ENCODE measurements around the gene CIT.
"Not testable (repeated sequence)": the region's sequence is repeated elsewhere in the genome, so short reads cannot be mapped to it uniquely, and the experiment has no call there.

CIT gene, protein sequence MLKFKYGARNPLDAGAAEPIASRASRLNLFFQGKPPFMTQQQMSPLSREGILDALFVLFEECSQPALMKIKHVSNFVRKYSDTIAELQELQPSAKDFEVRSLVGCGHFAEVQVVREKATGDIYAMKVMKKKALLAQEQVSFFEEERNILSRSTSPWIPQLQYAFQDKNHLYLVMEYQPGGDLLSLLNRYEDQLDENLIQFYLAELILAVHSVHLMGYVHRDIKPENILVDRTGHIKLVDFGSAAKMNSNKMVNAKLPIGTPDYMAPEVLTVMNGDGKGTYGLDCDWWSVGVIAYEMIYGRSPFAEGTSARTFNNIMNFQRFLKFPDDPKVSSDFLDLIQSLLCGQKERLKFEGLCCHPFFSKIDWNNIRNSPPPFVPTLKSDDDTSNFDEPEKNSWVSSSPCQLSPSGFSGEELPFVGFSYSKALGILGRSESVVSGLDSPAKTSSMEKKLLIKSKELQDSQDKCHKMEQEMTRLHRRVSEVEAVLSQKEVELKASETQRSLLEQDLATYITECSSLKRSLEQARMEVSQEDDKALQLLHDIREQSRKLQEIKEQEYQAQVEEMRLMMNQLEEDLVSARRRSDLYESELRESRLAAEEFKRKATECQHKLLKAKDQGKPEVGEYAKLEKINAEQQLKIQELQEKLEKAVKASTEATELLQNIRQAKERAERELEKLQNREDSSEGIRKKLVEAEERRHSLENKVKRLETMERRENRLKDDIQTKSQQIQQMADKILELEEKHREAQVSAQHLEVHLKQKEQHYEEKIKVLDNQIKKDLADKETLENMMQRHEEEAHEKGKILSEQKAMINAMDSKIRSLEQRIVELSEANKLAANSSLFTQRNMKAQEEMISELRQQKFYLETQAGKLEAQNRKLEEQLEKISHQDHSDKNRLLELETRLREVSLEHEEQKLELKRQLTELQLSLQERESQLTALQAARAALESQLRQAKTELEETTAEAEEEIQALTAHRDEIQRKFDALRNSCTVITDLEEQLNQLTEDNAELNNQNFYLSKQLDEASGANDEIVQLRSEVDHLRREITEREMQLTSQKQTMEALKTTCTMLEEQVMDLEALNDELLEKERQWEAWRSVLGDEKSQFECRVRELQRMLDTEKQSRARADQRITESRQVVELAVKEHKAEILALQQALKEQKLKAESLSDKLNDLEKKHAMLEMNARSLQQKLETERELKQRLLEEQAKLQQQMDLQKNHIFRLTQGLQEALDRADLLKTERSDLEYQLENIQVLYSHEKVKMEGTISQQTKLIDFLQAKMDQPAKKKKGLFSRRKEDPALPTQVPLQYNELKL (N-terminal part only)

DNA sequence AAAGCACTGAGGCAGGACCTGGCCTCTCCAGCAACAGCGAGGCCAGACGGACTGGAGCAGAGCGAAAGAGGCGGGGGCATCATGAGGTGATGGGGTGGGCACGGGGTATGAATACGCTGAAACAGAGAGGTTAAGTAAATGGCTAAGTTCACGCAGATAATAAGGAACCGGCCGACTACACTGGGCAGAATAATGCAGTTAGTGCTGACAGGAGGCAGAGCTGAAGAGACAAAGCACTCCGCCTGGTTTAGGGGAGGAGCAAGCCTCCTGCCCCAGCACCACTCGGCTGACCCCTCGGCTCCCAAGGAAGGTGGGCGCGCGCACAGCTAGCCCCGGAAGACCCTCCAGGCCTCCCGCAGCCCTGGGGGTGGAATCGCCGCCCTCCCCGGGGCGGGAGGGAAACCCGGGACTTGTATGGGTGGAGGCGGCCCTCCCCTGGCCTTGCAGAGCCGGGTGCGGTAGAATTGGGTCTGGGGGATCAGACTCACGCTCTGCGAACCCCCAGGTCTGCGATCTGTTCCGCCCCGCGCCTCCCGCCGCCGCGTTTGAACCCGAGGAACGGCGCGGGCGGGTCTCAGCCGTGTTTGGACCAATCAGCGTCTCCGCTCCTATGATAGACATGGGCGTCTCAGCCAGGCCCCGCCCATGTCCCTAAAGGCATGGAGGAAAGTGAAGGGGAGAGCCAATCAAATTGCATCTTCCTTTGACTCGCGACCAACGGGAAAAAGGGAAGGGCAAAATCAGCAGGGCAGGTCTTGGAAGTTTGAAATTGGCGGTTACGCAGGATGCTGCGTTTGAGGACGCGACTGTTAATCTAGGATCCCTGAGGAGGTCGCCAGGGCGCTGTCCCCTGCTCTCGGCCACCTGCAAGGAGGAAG is at the start of gene CIT:
Gene CIT (minus strand): TSS at position 560 of the 878 bp plus-strand sequence. CDS start 1,152 bp downstream, outside the sequence.
- peak; percentile 57 for DNase-seq

DNA sequence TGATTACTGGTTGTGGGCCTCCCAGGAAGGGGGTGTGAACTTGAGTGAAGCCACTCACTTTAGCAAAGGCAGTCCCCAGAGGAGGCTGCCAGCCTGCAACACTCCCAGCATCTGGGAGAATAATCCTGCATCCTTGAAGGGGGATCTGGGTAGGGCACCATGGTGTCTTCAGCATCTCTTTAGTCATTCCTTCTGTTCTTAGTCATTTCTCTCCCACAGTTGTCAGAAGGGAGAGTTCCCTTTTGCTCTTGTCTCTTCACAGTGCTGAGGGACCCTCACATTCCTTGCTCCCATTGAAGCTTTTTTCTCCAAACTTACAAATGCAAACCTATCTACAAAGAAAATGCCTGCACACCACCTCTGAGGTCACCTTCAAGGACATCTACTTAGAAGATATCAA is 48.1 kb upstream of the CIT start:
- DNase-seq: no peak

DNA sequence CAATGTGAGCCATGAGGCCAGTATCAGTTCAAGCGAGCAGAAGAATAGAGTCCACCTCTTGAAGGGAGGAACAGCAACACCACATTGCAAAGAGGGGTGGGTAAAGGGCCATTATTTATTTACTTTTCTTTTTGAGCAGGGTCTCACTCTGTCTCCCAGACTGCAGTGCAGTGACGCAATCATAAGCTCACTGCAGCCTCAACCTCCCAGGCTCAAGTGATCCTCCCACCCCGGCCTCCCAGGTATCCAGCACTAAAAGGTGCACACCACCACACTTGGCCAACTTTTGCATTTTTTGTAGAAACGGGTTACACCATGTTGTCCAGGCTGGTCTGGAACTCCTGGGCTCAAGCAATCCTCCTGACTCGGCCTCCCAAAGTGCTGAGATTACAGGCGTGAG is 42.9 kb upstream of the CIT start:
- DNase-seq: no peak

DNA sequence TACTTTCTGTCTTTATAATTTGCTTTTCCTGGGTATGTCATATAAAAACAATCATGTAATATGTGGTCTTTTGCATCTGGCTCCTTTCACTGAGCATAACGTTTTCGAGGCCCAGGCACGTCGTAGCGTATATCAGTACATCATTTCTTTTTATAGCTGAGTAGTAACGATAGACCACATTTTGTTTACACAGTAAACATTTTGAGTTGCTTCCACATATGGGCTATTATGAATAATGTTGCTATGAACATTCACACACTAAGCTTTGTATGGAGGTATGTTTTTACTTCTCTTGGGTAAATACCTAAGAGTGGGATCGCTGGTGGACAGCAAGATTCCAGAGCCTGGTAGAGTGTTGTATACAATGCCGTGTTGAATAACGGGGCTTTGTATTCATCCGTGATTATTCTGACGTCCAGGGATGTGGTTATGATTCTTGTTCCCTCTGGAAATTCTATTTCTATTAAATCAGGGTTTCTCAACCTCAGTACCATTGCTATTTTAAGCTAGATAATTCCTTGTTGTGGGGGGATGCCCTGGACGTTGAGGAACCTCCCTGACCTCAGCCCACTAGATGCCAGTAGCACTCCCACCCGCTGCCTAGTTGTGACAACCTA is 38.9 kb upstream of the CIT start:
- no peak for DNase-seq

DNA sequence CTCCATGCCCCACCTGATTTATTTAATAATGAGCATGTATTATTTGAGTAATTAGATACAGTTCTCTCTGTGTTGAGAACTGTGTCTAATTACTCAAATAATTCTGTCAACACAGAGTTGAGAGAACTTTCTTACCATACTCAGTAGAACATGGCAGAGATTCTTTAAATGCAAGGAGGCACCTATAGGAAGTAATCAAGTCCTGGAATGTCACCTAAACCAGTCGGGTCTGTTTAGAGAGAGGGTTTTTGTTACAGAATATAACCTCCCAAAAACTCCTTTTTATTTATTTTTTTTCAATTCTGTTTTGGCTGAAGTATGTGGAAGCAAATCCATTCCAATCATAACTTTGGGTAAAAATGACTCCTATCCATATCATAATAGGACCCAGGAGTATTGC is 37.5 kb upstream of the CIT start:
- no peak for DNase-seq

DNA sequence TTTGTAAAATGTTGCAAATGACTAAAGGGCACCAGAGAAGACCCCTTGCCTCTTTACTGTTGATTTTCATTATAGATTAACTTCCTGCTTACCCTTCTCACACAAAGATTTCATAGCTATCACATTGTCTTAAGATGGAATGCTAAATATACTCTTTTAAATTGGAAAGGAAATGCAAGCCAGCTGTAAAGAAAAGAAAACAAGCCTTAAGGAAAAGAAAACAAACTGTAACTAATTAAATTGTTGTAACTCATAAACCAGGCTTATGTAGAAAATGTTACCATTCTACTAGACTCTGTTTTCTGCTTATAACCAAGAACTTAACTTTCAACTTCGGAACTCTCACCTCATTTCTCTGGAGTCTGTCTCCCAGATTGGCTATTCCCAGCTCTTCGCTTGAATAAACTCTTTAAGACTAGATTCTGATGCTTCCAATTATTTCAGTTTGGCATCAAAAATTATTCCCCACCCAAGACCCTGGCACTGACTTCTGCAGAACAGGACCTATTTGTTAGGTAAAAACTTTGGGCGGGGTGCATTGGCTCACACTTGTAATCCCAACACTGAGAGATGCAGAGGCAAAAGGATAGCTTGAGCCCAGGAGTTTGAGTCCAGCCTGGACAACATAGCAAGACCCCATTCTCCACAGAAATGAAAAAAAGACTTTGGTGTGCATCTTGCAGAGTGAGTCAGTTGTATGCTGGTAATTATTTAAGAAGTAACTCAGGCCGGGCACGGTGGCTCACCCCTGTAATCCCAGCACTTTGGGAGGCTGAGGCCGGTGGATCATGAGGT is 36.6 kb upstream of the CIT start:
- DNase-seq: no peak

DNA sequence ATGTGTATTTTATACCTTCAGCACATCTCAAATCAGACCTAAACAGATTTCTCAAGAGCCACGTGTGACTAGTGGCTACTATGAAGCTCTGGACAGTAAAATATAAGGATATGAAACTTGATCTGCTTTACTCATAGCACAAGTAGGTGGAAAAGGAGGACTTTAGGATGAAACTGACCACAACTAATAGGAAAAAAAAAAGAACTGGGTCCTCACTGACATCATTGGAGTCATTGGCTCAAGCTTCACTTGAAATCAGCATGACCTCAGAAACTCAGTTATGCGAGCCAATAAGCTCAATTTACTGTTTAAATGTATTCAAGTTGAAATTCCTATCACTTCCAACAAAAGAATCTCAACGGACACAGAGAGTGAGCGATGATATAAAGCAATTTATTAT is 34.1 kb upstream of the CIT start:
- no peak for DNase-seq

DNA sequence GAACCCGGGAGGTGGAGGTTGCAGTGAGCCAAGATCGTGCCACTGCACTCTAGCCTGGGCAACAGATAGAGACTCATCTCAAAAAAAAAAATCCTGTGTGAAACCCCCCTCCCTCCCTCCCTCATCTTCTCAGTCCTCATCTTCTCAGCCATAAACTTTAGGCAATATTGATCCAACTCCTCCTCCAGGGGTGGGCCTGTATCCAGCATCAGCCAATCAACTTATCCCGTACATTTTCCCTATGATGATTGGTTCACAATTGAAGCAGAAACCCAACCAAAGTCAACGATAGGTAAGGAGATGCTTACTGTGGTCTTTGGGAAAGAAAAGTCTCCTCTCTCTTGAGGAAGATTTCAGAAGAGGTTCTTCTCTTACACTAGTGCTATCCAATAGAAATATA is 33.5 kb upstream of the CIT start:
- no peak for DNase-seq

DNA sequence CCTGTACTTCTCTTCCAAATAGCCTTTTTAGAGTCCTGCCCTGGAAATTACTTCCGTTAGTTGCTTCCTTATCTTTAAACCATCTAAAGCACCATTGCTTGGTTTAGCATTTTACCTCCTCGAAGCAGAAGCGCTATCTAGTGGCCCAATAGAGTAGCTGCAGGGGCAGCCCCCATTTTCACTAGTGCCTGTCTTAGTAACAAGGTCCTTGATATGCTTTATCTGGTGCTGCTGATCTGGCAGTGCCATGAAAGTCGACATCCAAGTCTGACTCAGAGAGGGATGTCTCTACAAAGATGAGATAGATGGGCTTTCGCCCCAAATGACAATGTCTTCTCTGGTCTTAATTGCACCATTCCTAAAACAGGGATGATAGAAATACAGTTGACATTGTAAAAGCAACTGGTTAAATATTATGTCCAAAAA is 25.0 kb upstream of the CIT start:
- DNase-seq: no peak

DNA sequence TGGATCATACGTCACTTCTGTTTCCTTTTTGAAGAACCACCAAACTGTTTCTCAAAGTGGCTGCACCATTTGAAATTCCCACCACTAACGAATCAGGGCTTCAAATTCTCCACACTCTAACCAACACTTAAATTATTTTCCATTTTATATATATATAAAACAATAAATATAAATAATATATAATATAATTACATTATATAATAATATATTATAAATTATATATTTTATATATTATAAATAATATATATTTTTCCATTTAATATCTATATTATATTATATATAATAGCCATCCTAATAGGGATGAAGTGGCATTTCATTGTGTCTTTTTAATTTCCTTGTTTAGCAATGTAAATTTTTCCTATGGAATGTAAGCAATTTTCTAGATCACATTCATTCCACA is 24.6 kb upstream of the CIT start:
- no peak for DNase-seq

DNA sequence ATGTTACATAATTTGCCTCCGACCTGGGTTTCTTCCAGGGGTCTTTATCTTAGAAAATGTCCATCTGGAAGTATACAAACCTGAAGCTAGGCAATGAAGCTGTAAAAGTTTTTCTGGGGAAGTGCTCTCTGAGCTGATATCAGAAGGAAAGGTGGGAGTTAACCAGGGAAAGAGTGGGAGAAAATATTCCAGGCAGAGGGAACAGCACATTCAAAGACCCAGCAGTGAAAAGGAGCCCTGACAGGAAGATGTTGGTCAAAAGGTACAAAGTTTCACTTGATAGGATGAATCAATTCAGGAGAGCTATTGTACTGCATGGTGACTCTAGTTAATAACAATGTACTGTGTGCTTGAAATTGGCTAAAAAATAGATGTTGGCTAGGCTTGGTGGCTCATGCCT is 17.8 kb upstream of the CIT start:
- DNase-seq: no peak

DNA sequence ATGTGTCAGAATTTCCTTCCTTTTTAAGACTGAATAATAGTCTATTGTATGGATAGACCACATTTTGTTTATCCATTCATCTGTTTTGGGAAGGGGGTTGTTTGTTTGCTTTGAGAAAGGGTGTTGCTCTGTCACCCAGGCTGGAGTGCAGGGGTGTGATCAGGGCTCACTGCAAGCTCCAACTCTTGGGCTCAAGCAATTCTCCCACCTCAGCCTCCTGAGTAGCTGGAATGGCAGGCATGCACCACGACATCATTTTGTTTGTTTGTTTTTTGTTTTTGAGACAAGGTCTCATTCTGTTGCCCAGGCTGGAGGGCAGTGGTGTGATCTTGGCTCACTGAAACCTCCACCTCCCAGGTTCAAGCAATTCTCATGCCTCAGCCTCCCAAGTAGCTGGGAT is 15.5 kb upstream of the CIT start:
- DNase-seq: not testable (repeated sequence)

DNA sequence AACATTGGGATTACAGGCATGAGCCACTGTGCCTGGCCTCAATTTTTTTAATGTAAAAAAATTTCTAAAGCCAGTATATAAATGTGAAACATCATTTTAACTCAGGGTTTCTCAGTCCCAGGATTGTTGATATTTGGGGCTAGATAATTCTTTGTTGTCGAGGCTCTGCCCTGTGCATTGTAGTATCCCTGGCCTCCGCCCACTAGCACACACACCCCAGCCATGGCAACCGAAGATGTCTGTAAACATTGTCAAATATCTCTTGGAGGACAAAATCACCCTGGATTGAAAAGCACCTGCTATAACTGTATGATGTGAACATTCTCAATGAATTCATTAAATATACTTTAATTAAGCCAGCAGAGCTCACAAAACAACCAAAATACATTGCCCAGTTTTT is 8.4 kb upstream of the CIT start:
- no peak for DNase-seq

DNA sequence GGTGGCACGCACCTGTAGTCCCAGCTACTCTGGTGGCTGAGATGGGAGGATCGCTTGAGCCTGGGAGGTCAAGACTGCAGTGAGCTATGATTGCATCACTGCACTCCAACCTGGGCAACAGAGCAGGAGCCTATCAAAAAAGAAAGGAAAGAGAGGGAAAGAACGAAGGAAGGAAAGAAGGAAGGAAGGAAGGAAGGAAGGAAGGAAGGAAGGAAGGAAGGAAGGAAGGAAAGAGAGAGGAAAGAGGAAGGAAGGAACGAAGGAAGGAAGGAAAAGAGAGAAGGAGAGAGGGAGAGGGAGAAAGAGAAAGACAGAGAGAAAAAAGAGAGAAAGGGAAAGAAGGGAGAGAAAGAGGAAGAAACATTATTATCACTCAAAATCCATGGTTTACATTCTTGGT is 6.7 kb upstream of the CIT start:
- not testable (repeated sequence) for DNase-seq

DNA sequence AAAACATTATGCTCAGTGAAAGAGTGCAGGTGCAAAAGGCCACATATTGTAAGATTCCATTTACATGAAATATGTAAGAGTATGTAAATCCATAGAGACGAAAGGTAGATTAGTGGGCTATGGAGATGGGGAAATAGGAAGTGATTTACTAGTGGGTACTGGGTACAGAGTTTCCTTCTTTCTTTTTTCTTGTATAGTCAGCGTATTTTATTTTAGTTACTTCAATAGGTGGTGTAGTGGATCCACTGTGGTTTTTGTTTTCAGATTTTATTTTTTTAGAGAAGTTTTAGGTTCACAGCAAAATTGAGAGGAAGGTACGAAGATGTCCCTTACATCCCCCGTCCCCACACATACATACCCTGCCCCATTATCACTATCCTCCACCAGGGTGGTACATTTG is 6.1 kb upstream of the CIT start:
- DNase-seq: no peak

DNA sequence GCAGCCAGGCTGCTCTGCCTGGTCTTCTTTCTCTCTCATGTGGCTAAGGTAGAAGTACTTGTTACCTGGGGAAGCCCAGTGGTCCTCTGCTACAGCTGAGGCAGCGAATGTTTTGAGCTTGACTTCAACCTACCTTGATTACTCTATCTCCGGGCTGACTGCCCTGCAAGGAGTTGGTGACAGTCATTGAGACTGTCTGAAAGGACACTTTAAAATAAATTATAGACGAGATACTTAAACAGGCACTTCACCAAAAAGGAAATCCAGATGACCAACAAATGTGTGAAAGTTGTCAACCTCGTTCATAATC is 474 bp upstream of the CIT start:
- DNase-seq: no peak

DNA sequence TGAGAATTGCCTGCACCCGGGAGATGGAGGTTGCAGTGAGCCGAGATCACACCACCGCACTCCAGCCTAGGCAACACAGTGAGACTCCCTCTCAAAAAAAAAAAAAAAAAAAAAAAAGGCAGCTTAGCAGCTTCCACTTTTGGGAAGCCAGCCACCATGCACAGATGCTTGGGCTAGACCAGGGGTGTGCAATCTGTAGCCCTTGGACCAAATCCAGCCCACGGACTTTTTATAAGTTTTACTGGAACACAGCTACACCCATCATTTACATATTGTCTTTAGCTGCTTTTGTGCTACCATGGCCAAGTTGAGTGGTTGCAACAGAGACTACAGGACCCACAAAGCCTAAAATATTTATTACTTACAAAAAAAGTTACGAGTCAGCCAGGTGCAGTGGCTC is 6.7 kb downstream of the CIT start:
- DNase-seq: no peak

DNA sequence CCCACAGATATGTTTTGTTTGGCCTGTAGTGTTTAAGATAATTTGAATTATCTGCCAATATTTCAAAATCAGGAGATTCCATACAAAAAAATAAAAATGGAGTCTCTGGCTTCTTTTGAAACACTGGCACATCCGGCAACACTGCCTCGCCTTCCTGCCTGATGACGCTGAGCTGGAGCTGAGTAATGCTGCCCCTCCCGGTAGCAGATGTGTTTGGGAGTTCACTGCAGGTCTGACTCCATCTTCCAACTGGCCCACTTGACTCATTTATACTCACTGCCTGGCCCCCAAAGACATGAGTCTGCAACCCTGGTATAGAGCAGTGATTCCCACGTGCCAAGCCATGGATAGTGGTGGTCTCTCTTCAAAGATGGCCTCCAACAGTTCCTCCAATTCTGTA is 7.4 kb downstream of the CIT start:
- DNase-seq: peak; percentile 43

DNA sequence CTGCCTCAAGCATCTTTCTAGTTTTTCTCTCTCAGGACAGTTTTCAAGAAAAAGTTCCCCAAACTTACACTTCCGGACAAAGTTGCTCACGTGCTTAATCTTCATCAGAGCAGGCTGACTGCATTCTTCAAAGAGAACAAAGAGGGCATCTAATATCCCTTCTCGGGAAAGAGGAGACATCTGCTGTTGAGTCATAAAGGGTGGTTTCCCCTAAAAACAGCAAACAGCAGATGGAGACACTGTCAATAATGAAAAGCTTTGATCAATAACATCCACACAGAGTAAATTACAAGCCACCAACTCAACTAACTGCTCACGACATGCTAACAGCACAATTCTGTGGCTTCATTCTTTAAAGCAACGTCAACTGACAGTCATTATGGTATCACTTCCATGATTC is 8.1 kb downstream of the CIT start:
- DNase-seq: no peak

DNA sequence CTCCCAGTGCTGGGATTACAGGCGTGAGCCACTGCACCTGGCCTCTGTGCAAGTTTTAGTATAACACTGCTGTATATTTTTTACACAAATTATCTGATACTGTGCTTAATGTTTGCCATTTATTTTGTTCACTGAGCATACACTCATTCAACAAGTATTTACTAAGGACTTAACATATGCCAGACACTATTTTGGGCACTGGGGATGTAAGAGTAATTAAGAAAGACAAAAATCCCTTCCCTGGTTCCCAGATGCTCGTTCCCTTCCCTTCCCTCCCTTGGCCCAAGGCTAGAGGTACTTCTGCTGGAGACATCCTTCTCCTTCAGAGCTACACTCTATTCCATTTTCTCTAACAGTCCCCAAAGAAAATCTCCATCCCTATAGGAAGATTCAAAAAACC is 12.5 kb downstream of the CIT start:
- no peak for DNase-seq

DNA sequence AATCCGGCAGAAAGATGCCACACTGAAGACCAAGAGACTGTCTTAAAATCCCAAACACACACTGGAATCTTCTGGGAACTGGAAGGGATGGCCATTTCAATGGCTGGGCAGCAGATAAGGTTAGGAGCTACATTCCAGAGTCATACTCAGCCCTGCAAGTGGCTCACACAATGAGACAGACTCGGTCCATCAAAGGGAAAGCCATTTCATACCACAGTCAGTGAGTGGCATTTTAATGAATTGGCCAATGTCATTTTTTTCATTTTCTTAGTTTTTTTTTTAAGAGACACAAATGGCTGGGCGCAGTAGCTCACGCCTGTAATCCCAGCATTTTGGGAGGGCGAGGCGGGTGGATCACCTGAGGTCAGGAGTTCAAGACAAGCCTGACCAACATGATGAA is 17.9 kb downstream of the CIT start:
- no peak for DNase-seq

Measured in GOT3 (cell line).